Chondrocyte (in vitro differentiated cells): ENCODE measurements around the gene RFFL. TPM values are rescaled to one million over a fixed set of nuclear protein-coding genes. Genes with fewer than 3 reads are reported as not detected.
A peak's percentile ranks its signal among the peaks of the same experiment; 100 is the strongest.
"Not testable (repeated sequence)": the region's sequence is repeated elsewhere in the genome, so short reads cannot be mapped to it uniquely, and the experiment has no call there.

ENCODE experiments used
- DNase-seq: peaks from one replicate; pipeline ENCODE4 v3.0.0; 2021; ENCODE audit warnings: mixed read lengths, low spot score
- H3K27ac Mint-ChIP-seq: one replicate; pipeline ENCODE4 v1.8.0; 2021; ENCODE audit warnings: mild to moderate bottlenecking, moderate library complexity, mixed read lengths; ENCODE audit not compliant: unreplicated experiment
- H3K27me3 Mint-ChIP-seq: 2 replicates; pipeline ENCODE4 v1.8.0; 2021; ENCODE audit warnings: low read depth, mixed read lengths
- H3K36me3 Mint-ChIP-seq: 2 replicates; pipeline ENCODE4 v1.8.0; 2021; ENCODE audit warnings: low read depth, mixed read lengths
- H3K4me1 Mint-ChIP-seq: 2 replicates; pipeline ENCODE4 v1.8.0; 2021; ENCODE audit warnings: low read depth, mild to moderate bottlenecking, mixed read lengths
- H3K4me3 Mint-ChIP-seq: one replicate; pipeline ENCODE4 v1.8.0; 2021; ENCODE audit warnings: mild to moderate bottlenecking, moderate library complexity, mixed read lengths; ENCODE audit not compliant: unreplicated experiment
- H3K9me3 Mint-ChIP-seq: 2 replicates; pipeline ENCODE4 v1.8.0; 2021; ENCODE audit warnings: low read depth, mixed read lengths
- CTCF ChIP-seq: fragments of 200-600 bp; sonication (generic); IDR thresholded peaks from 2 replicates; pipeline ENCODE4 v1.5.0; 2021; ENCODE audit warnings: antibody characterized with exemption, mild to moderate bottlenecking, moderate library complexity
- total RNA-seq: library from RNA; stranded (reverse); gene quantifications from 3 replicates; pipeline ENCODE4 v1.2.1, GENCODE V29; 2021

RFFL gene
- total RNA-seq, 1 donor from 2014 or later, result 11.1 TPM

- Mint-ChIP-seq H3K27ac (no peak overlapping the region), H3K4me3 (no peak overlapping the region), H3K4me1 (peaks cover 16% of the 10 kb centered on the region), H3K36me3 (peaks cover 14% of the 10 kb centered on the region), H3K9me3 (no peaks in the 10 kb centered on the region), H3K27me3 (no peaks in the 10 kb centered on the region)
- no peak for TF ChIP-seq CTCF
- DNase-seq, result no peak
Observed at GRCh38 chr17:35006345-35006744, 57.2 kb downstream of the RFFL start.

GRCh38 chr17:35003778-35004177 is 59.7 kb downstream of the RFFL start:
- Mint-ChIP-seq H3K36me3 (peaks cover 19% of the 10 kb centered on the region), H3K4me1 (peaks cover 16% of the 10 kb centered on the region), H3K4me3 (no peak overlapping the region), H3K27ac (no peak overlapping the region), H3K27me3 (no peaks in the 10 kb centered on the region), H3K9me3 (no peaks in the 10 kb centered on the region)
- no peak for TF ChIP-seq CTCF
- no peak for DNase-seq

- TF ChIP-seq CTCF, result no peak
- H3K9me3 Mint-ChIP-seq, result no peaks in the 10 kb centered on the region
- H3K27me3 Mint-ChIP-seq, result no peaks in the 10 kb centered on the region
- H3K4me1 Mint-ChIP-seq, result peaks cover 22% of the 10 kb centered on the region
- no peak for DNase-seq
- H3K27ac Mint-ChIP-seq, result peak overlapping the region; percentile 71
- H3K36me3 Mint-ChIP-seq, result peaks cover 22% of the 10 kb centered on the region
- no peak overlapping the region for H3K4me3 Mint-ChIP-seq
Observed at GRCh38 chr17:35002876-35003551, 60.5 kb downstream of the RFFL start.

- Mint-ChIP-seq H3K27me3 (no peaks in the 10 kb centered on the region), H3K27ac (no peak overlapping the region), H3K9me3 (no peaks in the 10 kb centered on the region), H3K4me1 (peaks cover 36% of the 10 kb centered on the region), H3K36me3 (peaks cover 17% of the 10 kb centered on the region), H3K4me3 (no peak overlapping the region)
- TF ChIP-seq CTCF, result no peak
- no peak for DNase-seq
Observed at GRCh38 chr17:35001549-35001948, 62.0 kb downstream of the RFFL start.

- H3K27me3 Mint-ChIP-seq, H3K4me3 Mint-ChIP-seq, DNase-seq, H3K9me3 Mint-ChIP-seq, H3K27ac Mint-ChIP-seq: not testable (repeated sequence)
- Mint-ChIP-seq H3K4me1 (peaks cover 38% of the 10 kb centered on the region), H3K36me3 (peaks cover 19% of the 10 kb centered on the region)
Observed at GRCh38 chr17:35000965-35001364, 62.5 kb downstream of the RFFL start.

- Mint-ChIP-seq H3K27ac (no peak overlapping the region), H3K4me3 (no peak overlapping the region), H3K9me3 (no peaks in the 10 kb centered on the region), H3K4me1 (peaks cover 38% of the 10 kb centered on the region), H3K36me3 (peaks cover 24% of the 10 kb centered on the region), H3K27me3 (no peaks in the 10 kb centered on the region)
- no peak for TF ChIP-seq CTCF
- no peak for DNase-seq
Observed at GRCh38 chr17:34999456-34999855, 64.1 kb downstream of the RFFL start.
